ENCODE results near the gene EID3.

Gene EID3

GRCh38 chr12:104340925-104341611 lies 37.5 kb downstream of the EID3 start:
- DNase-seq, result no peak

- DNase-seq, result no peak
These were observed 38.6 kb downstream of the EID3 start for GRCh38 chr12:104342147-104342546.

GRCh38 chr12:104342635-104343249 lies 39.2 kb downstream of the EID3 start:
- no peak for DNase-seq

- no peak for DNase-seq
These were observed 41.1 kb downstream of the EID3 start for GRCh38 chr12:104344682-104345081.

GRCh38 chr12:104345234-104346066 lies 41.9 kb downstream of the EID3 start:
- no peak for DNase-seq

- DNase-seq, result no peak
These were observed 44.0 kb downstream of the EID3 start for GRCh38 chr12:104347374-104348075.

GRCh38 chr12:104348283-104348993 lies 44.9 kb downstream of the EID3 start:
- DNase-seq, result no peak

- no peak for DNase-seq
These were observed 45.5 kb downstream of the EID3 start for GRCh38 chr12:104348994-104349494.

- DNase-seq, result no peak
These were observed 46.9 kb downstream of the EID3 start for GRCh38 chr12:104350211-104351056.

- DNase-seq, result no peak
These were observed 47.8 kb downstream of the EID3 start for GRCh38 chr12:104351057-104351983.

- DNase-seq, result no peak
These were observed 48.7 kb downstream of the EID3 start for GRCh38 chr12:104352106-104352713.

- DNase-seq, result no peak
These were observed 49.8 kb downstream of the EID3 start for GRCh38 chr12:104353012-104353981.

GRCh38 chr12:104354167-104354867 lies 50.8 kb downstream of the EID3 start:
- DNase-seq, result no peak

Measured in fibroblast of skin of right quadriceps (primary cell).